Activated CD8-positive, alpha-beta memory T cell treated with anti-CD3 and anti-CD28 coated beads, Interleukin-2, amount 10 ng/mL, durations not matched to agents 7 days and 5 days (primary cell): ENCODE data around the gene HSD11B2. TPM values are rescaled to one million over a fixed set of nuclear protein-coding genes. Genes with fewer than 3 reads are reported as not detected.
A peak's percentile ranks its signal among the peaks of the same experiment; 100 is the strongest.

Experiments used
- ATAC-seq: fragments of 150-1000 bp; cut with Tn5 transposase; one replicate; pipeline ENCODE4 v1.10.0; 2021; ENCODE audit warnings: moderate library complexity
- CTCF ChIA-PET: fragments of 350-600 bp; sonication (Branson Sonifier 250); formaldehyde crosslinking; loops from one replicate; lab custom pipeline; 2021; ENCODE audit warnings: antibody characterized with exemption; lab: Charles Lee
- DNase-seq: peaks from one replicate; pipeline ENCODE4 v3.0.0-alpha.2; 2020
- H3K27ac Mint-ChIP-seq: one replicate; pipeline ENCODE4 v1.8.0; 2021; ENCODE audit warnings: mild to moderate bottlenecking, mixed read lengths
- H3K27me3 Mint-ChIP-seq: one replicate; pipeline ENCODE4 v1.8.0; 2021; ENCODE audit warnings: mixed read lengths
- H3K36me3 Mint-ChIP-seq: one replicate; pipeline ENCODE4 v1.8.0; 2021; ENCODE audit warnings: mild to moderate bottlenecking, mixed read lengths
- H3K4me1 Mint-ChIP-seq: one replicate; pipeline ENCODE4 v1.8.0; 2021; ENCODE audit warnings: mixed read lengths
- H3K4me3 Mint-ChIP-seq: one replicate; pipeline ENCODE4 v1.8.0; 2021; ENCODE audit warnings: mild to moderate bottlenecking, moderate library complexity, mixed read lengths
- H3K9me3 Mint-ChIP-seq: one replicate; pipeline ENCODE4 v1.8.0; 2022; ENCODE audit warnings: low read depth, mixed read lengths
- total RNA-seq, 2 experiments: library from RNA; stranded (reverse); gene quantifications; one replicate each; pipeline ENCODE4 v1.2.3, GENCODE V29; 2021

HSD11B2 gene
- total RNA-seq, 2 experiments from 2014 or later, result 0.14 TPM; not detected in 1

- CTCF ChIA-PET, result interaction anchor here (1.6 kb wide), 1 partner anchor 13 kb away, joined by 3 read pairs; no protein-coding TSS in a partner anchor
- no peaks in the 10 kb centered on the region for H3K9me3 Mint-ChIP-seq
- H3K36me3 Mint-ChIP-seq, result no peaks in the 10 kb centered on the region
- no peak overlapping the region for H3K4me3 Mint-ChIP-seq
- no peaks in the 10 kb centered on the region for H3K27me3 Mint-ChIP-seq
- H3K4me1 Mint-ChIP-seq, result peaks cover 14% of the 10 kb centered on the region
- H3K27ac Mint-ChIP-seq, result no peak overlapping the region
- ATAC-seq (no peak), DNase-seq (no peak)
Measured at GRCh38 chr16:67457611-67458010, 26.7 kb downstream of the HSD11B2 start.

DNA sequence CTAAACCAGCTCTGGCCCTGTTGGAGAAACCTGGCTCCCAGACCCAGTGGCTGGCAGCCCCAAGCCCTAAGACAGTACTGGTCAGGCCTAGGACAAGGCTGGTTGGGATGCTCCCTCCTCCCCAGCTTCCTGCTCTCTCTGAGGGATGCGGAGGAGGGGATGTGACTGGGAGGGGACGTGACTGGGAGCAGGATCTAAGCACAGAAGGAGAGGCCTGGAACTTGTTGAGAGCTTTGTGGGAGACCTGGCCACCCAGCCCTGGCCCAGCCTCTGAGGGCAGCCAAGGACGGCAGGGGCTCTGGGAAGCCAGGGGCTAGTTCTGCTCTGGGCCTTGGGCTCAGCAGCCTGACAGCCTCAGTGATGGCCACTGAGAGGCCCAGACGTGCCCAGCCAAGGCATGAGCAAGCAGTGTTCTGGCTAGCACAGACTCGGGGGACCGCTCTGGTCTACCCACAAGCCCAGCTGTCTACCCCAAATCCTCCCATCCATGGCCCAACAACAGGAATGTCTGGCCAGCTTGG, 27.3 kb downstream of the HSD11B2 start:
- H3K27ac Mint-ChIP-seq, result no peak overlapping the region
- ATAC-seq (no peak), DNase-seq (no peak)
- peaks cover 14% of the 10 kb centered on the region for H3K4me1 Mint-ChIP-seq
- H3K36me3 Mint-ChIP-seq, result no peaks in the 10 kb centered on the region
- H3K9me3 Mint-ChIP-seq, result no peaks in the 10 kb centered on the region
- no peaks in the 10 kb centered on the region for H3K27me3 Mint-ChIP-seq
- no peak overlapping the region for H3K4me3 Mint-ChIP-seq
- CTCF ChIA-PET, result no interaction called here

- DNase-seq, result no peak
- no peak overlapping the region for H3K4me3 Mint-ChIP-seq
- H3K9me3 Mint-ChIP-seq, result no peaks in the 10 kb centered on the region
- H3K36me3 Mint-ChIP-seq, result no peaks in the 10 kb centered on the region
- ATAC-seq, result no peak
- peak overlapping the region; percentile 2 for H3K27ac Mint-ChIP-seq
- peaks cover 13% of the 10 kb centered on the region for H3K4me1 Mint-ChIP-seq
- CTCF ChIA-PET, result no interaction called here
- H3K27me3 Mint-ChIP-seq, result no peaks in the 10 kb centered on the region
Measured at GRCh38 chr16:67459066-67459860, 28.3 kb downstream of the HSD11B2 start.

DNA sequence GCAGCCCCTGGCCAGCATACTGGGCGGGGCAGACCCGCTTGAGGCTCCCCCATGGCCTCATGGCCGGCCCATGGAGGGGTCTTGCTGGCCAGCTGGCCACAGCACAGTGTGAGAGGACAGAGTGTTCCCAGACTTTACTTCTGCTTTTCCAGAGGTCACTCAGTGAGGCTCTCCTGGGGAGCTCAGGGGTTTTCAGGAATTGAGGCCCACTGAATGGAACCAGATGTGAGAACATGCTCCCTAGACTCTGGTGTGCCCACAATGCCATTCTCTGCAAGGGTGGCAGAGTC, 28.9 kb downstream of the HSD11B2 start:
- peaks cover 13% of the 10 kb centered on the region for H3K4me1 Mint-ChIP-seq
- no peak overlapping the region for H3K4me3 Mint-ChIP-seq
- DNase-seq, result no peak
- no peak for ATAC-seq
- no peaks in the 10 kb centered on the region for H3K27me3 Mint-ChIP-seq
- CTCF ChIA-PET, result interaction anchor here (1.6 kb wide), 1 partner anchor 199 kb away, joined by 4 read pairs; no protein-coding TSS in a partner anchor
- H3K36me3 Mint-ChIP-seq, result no peaks in the 10 kb centered on the region
- no peak overlapping the region for H3K27ac Mint-ChIP-seq
- no peaks in the 10 kb centered on the region for H3K9me3 Mint-ChIP-seq

- CTCF ChIA-PET, result interaction anchor here (0.6 to 1.6 kb wide), 3 partner anchors 32 to 439 kb away, joined by 3 to 4 read pairs (median 3); no protein-coding TSS in a partner anchor
- DNase-seq, result no peak
- Mint-ChIP-seq H3K27me3 (no peaks in the 10 kb centered on the region), H3K27ac (no peak overlapping the region), H3K9me3 (no peaks in the 10 kb centered on the region), H3K4me1 (peaks cover 13% of the 10 kb centered on the region), H3K4me3 (no peak overlapping the region), H3K36me3 (no peaks in the 10 kb centered on the region)
- ATAC-seq, result no peak
Measured at GRCh38 chr16:67460168-67460567, 29.2 kb downstream of the HSD11B2 start.

- Mint-ChIP-seq H3K27me3 (no peaks in the 10 kb centered on the region), H3K9me3 (no peaks in the 10 kb centered on the region), H3K4me1 (peaks cover 14% of the 10 kb centered on the region), H3K27ac (no peak overlapping the region), H3K4me3 (no peak overlapping the region), H3K36me3 (no peaks in the 10 kb centered on the region)
- CTCF ChIA-PET, result interaction anchor here (0.9 to 1.6 kb wide), 4 partner anchors 8 to 200 kb away, joined by 3 to 4 read pairs (median 3); no protein-coding TSS in a partner anchor
- ATAC-seq (no peak), DNase-seq (no peak)
Measured at GRCh38 chr16:67460961-67461360, 30.0 kb downstream of the HSD11B2 start.

- H3K27ac Mint-ChIP-seq, result no peak overlapping the region
- CTCF ChIA-PET, result interaction anchor here (0.6 to 8.1 kb wide), 7 partner anchors 9 to 184 kb away, joined by 3 to 70 read pairs (median 3); no protein-coding TSS in a partner anchor
- peaks cover 8% of the 10 kb centered on the region for H3K4me1 Mint-ChIP-seq
- no peaks in the 10 kb centered on the region for H3K27me3 Mint-ChIP-seq
- H3K4me3 Mint-ChIP-seq, result no peak overlapping the region
- ATAC-seq, result no peak
- no peaks in the 10 kb centered on the region for H3K36me3 Mint-ChIP-seq
- no peak for DNase-seq
- no peaks in the 10 kb centered on the region for H3K9me3 Mint-ChIP-seq
Measured at GRCh38 chr16:67461600-67462278, 30.8 kb downstream of the HSD11B2 start.

- CTCF ChIA-PET, result interaction anchor here (0.6 to 8.1 kb wide), 7 partner anchors 9 to 184 kb away, joined by 3 to 70 read pairs (median 3); no protein-coding TSS in a partner anchor
- H3K36me3 Mint-ChIP-seq, result no peaks in the 10 kb centered on the region
- H3K9me3 Mint-ChIP-seq, result no peaks in the 10 kb centered on the region
- H3K4me1 Mint-ChIP-seq, result peaks cover 5% of the 10 kb centered on the region
- no peak overlapping the region for H3K27ac Mint-ChIP-seq
- H3K4me3 Mint-ChIP-seq, result no peak overlapping the region
- H3K27me3 Mint-ChIP-seq, result no peaks in the 10 kb centered on the region
- DNase-seq (no peak), ATAC-seq (no peak)
Measured at GRCh38 chr16:67462279-67462655, 31.3 kb downstream of the HSD11B2 start.

DNA sequence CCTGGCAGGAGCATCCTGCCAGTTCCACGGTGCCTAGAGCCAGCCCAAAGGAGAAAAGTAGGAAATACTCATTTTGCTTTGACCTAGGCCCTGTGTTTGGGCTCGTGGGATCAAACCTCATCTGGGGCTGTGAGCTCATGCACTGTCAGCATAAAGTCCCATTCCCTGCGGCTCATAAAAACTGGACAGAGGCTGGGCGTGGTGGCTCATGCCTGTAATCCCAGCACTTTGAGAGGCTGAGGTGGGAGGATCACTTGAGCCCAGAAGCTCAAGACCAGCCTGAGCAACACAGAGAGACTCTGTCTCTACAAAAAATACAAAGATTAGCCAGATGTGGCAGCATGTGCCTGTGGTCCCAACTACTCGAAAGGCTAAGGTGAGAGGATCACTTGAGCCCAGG, 32.1 kb downstream of the HSD11B2 start:
- Mint-ChIP-seq H3K27me3 (no peaks in the 10 kb centered on the region), H3K27ac (no peak overlapping the region), H3K4me1 (peaks cover 5% of the 10 kb centered on the region), H3K4me3 (no peak overlapping the region), H3K9me3 (no peaks in the 10 kb centered on the region), H3K36me3 (no peaks in the 10 kb centered on the region)
- no peak for ATAC-seq
- no peak for DNase-seq
- CTCF ChIA-PET, result interaction anchor here (1.0 to 8.1 kb wide), 3 partner anchors 21 to 59 kb away, joined by 3 to 70 read pairs (median 4); no protein-coding TSS in a partner anchor

- Mint-ChIP-seq H3K9me3 (no peaks in the 10 kb centered on the region), H3K27me3 (no peaks in the 10 kb centered on the region), H3K27ac (no peak overlapping the region), H3K36me3 (no peaks in the 10 kb centered on the region), H3K4me3 (no peak overlapping the region), H3K4me1 (peaks cover 6% of the 10 kb centered on the region)
- CTCF ChIA-PET, result interaction anchor here (1.0 to 8.1 kb wide), 5 partner anchors 16 to 203 kb away, joined by 3 to 70 read pairs (median 4); no protein-coding TSS in a partner anchor
- DNase-seq (no peak), ATAC-seq (no peak)
Measured at GRCh38 chr16:67463691-67464090, 32.8 kb downstream of the HSD11B2 start.

GRCh38 chr16:67464565-67464964, 33.6 kb downstream of the HSD11B2 start:
- Mint-ChIP-seq H3K36me3 (no peaks in the 10 kb centered on the region), H3K4me1 (peaks cover 10% of the 10 kb centered on the region), H3K4me3 (no peak overlapping the region), H3K9me3 (no peaks in the 10 kb centered on the region), H3K27ac (no peak overlapping the region), H3K27me3 (no peaks in the 10 kb centered on the region)
- DNase-seq (no peak), ATAC-seq (no peak)
- CTCF ChIA-PET, result interaction anchor here (1.1 to 8.1 kb wide), 9 partner anchors 14 to 204 kb away, joined by 3 to 70 read pairs (median 5); partner anchors contain the start of genes ATP6V0D1, KCTD19 and LRRC36

GRCh38 chr16:67466581-67466980, 35.7 kb downstream of the HSD11B2 start:
- no peak overlapping the region for H3K27ac Mint-ChIP-seq

GRCh38 chr16:67468731-67469130, 37.8 kb downstream of the HSD11B2 start:
- no peaks in the 10 kb centered on the region for H3K9me3 Mint-ChIP-seq
- ATAC-seq, result no peak
- H3K27me3 Mint-ChIP-seq, result no peaks in the 10 kb centered on the region
- no peak for DNase-seq
- no peak overlapping the region for H3K4me3 Mint-ChIP-seq
- H3K27ac Mint-ChIP-seq, result no peak overlapping the region
- H3K36me3 Mint-ChIP-seq, result no peaks in the 10 kb centered on the region
- CTCF ChIA-PET, result interaction anchor here (1.5 to 8.1 kb wide), 3 partner anchors 22 to 45 kb away, joined by 3 to 70 read pairs (median 4); no protein-coding TSS in a partner anchor
- peaks cover 23% of the 10 kb centered on the region for H3K4me1 Mint-ChIP-seq

More at GRCh38 chr16:67466581-67466980, 35.7 kb downstream of the HSD11B2 start:
- H3K9me3 Mint-ChIP-seq, result no peaks in the 10 kb centered on the region
- CTCF ChIA-PET, result interaction anchor here (1.2 to 8.1 kb wide), 8 partner anchors 12 to 118 kb away, joined by 3 to 70 read pairs (median 4); no protein-coding TSS in a partner anchor
- peaks cover 13% of the 10 kb centered on the region for H3K4me1 Mint-ChIP-seq
- no peaks in the 10 kb centered on the region for H3K36me3 Mint-ChIP-seq
- ATAC-seq, result no peak
- DNase-seq, result no peak
- no peaks in the 10 kb centered on the region for H3K27me3 Mint-ChIP-seq
- H3K4me3 Mint-ChIP-seq, result no peak overlapping the region
